GM12875 (cell line): ENCODE measurements around the gene HIVEP2.

Experiments
- H3K4me3 ChIP-seq: one replicate; pipeline ENCODE4 v1.5.1; 2011; ENCODE audit warnings: low read depth, low read length, control low read depth
- TF ChIP-seq, protein P1 (sequence below): IDR thresholded peaks from 2 replicates; pipeline ENCODE4 v1.5.1; 2011; ENCODE audit warnings: low read depth, mild to moderate bottlenecking, control low read depth, inconsistent platforms, low read length, moderate library complexity, borderline replicate concordance; ENCODE audit not compliant: insufficient read depth

The HIVEP2 gene

DNA sequence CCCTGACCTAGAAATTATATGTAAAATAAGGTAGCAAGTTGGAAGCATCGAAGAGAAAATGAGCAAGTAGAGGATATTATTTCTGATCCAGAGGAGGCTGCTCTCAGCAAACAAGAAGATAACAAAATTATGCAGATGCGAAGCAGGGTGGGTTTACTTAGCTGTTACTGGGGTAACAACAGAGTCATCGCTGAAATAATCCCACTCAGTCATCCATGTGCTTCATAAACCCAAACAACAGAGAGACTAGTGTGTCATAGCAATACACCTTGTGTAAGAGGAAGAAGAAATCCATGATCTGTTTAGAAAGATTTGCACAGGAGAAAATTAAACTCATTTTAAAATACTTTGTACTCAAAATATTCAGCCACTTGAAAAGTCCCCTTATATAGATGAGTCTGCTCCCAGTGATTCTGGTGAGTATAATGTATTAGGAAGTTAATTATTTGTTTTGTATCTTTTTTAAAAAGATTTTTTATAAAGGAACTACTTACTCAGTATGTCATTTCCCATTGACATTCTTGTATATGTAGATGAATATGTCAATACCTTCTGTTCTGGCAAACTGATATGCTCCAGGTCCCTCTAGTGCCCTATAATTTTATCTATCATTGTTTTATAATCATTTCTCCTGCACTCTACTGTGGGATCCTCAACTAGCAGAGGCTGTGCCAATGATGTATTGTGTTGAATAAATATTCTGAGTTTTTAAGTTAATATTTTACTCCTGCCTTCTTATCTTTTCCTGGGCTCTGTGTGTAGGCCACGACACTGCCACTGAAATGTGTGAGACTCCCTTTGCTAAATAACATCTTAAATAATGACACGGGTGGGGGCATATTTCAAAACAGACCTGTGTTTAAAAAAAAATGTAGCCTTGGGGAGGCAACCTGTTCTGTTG lies 8.6 kb upstream of the HIVEP2 start:
- TF ChIP-seq, protein P1, sequence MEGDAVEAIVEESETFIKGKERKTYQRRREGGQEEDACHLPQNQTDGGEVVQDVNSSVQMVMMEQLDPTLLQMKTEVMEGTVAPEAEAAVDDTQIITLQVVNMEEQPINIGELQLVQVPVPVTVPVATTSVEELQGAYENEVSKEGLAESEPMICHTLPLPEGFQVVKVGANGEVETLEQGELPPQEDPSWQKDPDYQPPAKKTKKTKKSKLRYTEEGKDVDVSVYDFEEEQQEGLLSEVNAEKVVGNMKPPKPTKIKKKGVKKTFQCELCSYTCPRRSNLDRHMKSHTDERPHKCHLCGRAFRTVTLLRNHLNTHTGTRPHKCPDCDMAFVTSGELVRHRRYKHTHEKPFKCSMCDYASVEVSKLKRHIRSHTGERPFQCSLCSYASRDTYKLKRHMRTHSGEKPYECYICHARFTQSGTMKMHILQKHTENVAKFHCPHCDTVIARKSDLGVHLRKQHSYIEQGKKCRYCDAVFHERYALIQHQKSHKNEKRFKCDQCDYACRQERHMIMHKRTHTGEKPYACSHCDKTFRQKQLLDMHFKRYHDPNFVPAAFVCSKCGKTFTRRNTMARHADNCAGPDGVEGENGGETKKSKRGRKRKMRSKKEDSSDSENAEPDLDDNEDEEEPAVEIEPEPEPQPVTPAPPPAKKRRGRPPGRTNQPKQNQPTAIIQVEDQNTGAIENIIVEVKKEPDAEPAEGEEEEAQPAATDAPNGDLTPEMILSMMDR = no peak
- no peak overlapping the region for H3K4me3 ChIP-seq

DNA sequence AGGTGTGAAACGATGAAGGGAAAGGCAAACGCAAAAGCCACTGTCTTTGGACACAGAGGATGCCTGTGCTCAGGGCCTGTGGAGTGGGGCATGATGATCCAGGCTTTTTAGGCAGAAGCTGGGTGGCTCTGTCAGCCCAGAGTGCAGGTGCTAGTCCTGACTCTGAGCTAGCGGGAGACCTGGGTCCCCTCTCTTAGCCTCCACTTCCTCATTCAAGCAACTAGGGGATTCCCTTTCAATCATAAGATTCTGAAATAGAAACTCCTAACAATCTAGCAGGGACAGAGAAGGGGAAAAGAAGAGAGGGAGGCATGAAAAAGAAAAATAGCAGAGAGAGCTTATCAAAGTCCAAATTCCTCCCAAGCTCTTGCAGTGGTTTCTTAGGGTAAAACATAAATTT lies 7.6 kb upstream of the HIVEP2 start:
- TF ChIP-seq, protein P1 = no peak
- H3K4me3 ChIP-seq = no peak overlapping the region

DNA sequence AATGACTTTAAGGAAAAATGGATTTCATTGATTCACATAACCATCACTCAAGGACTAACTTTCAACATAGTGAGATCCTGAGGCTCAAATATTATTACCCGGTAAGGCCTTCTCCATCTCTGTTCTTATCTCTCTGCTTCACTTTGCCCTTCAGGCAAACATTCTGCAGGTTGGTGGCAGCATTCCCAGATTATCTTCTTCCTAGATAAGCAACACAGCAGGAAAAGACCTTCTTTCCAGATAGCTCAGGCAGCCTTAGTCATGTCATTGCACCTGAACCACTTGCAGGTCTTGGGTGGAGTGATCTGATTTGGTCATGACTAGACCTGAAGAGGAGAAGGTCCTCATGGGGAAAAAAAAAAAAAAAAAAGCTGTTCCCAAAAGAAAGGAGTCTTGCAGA lies 5.3 kb upstream of the HIVEP2 start:
- TF ChIP-seq, protein P1 = no peak
- H3K4me3 ChIP-seq = no peak overlapping the region

DNA sequence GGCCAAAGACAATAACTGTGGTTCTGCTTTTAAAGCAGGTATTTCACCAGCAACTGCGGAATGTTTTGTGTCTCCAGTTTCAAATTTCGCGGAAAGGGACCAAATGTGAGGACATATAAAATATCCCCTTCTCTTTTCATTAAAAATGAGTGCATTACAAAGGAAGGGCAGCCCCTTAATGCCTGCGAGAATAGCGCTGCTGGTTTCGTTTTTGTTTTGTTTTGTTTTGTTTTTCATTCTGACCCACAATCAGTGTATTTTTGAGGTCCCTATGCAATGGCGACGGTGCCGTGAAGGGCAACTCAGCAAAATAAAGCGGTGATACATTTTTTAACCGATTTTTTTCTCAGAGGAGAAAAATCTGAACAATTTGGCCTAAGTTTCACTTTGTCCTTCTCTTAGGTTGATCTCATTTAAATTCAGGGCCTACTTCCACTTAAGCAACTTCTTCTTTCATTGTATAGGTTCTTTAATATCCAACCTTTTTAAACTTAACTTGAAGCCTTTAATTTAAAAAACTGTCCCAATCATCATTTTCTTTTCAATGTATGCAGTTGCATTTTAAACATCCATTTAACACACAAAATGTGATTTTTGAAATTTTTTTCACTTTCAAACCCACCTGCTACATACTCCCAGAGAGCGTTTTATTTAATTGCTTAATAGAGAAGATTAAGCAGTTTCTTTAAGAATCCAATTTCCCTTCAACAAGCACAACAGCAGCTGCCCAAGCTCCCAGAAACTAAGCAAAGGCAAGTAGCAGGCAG lies 2.9 kb upstream of the HIVEP2 start:
- H3K4me3 ChIP-seq = peak overlapping the region; percentile 86
- TF ChIP-seq, protein P1 = no peak

DNA sequence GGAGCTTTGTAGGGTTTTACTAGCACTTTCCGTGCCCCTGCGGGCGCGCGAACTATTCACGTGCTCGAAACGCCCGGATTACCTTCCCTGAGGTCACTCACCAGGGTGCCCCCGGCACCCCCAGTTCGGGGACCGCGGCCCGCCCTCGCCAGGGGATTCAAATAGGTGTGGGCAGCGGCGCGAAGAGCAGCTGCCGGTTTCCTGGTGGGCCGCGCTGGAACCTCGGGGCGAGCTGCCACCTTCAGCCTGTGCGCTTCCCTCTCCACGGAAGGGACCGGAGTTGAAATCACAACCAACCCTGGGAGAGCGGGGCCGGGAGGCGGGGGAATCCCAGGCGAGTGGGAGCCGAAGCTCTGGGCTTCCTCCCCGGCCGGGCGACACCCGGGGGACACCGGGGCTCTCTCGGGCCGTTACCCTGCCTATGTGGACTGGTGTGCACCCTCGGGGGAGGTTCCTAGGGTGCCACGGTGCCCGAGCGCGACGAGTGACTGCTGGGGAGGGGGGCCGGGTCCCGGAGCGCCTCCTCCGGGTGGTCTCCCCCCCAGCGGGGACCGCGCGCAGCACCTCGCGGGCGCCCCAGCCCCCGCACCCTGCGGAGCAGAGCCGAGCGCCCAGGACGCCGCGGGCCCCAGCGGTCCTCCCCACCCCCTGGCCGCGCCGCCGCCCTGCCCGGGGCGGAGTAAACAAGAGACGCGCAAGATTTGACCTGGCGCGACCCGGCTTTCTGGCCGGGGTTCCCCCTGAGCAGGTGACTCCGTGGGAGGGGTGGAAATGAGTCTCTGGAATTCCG lies 2.1 kb upstream of the HIVEP2 start:
- TF ChIP-seq, protein P1 = no peak
- H3K4me3 ChIP-seq = peak overlapping the region; percentile 86

DNA sequence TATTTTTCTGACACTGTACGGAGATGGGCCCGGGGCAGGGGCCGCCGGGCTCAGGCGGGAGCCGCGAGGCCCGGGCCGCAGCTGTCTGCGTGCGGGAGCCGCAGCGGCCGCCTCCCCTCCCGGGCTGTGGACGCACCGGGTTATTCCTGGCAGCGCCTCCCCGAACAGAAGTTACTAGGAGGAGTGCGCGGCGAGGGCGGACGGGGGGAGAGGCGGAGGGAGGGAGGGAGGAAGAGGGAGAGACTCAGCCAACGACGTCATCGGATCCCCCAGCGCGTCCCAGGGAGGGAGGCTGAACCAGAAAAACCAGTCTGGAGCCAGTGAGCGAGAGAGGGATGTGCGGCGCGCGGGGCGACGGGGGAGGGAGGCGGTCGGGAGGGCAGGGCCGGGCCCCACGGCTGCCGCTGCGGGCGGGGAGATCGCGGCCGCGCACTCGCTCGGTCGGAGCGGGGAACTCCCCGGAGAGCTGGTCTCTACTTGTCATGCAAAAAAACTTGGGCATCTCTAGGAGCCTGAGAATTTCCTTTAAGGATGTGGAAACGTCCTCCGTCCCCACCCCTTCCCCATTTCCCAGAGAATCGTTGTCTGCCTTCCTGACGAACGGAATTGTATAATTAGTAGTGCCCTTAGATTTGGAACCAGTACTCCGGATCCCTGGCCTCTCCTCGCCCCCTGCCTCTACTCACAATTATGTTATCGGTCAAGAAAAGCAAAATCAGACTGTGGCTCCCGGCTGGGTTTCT lies 1.4 kb upstream of the HIVEP2 start:
- TF ChIP-seq, protein P1 = no peak
- H3K4me3 ChIP-seq = peak overlapping the region; percentile 86
